ENCODE data around the gene RAB29.

RAB29 gene

GRCh38 chr1:205766038-205766437 is 9.2 kb downstream of the RAB29 start:
- no peak overlapping the region for H3K4me2 ChIP-seq (ENCODE audit: low read depth, low read length, poor library complexity, severe bottlenecking)
- no peaks in the 10 kb centered on the region for H3K27me3 ChIP-seq (ENCODE audit: low read length)
- no peaks in the 10 kb centered on the region for H3K36me3 ChIP-seq (ENCODE audit: low read length)
- no peaks in the 10 kb centered on the region for H3K79me2 ChIP-seq (ENCODE audit: insufficient read depth, low read length)
- H3F3A ChIP-seq (ENCODE audit: insufficient read depth): no peaks in the 10 kb centered on the region
- H3K9me2 ChIP-seq (replicated peaks; ENCODE audit: insufficient read depth, low read length): no peaks in the 10 kb centered on the region
- no peak overlapping the region for H3K27ac ChIP-seq (ENCODE audit: low read depth, low read length)
- H3K9me3 ChIP-seq (ENCODE audit: insufficient read depth, low read length): no peaks in the 10 kb centered on the region
- no peak overlapping the region for H2AFZ ChIP-seq (ENCODE audit: low read depth, low read length, severe bottlenecking)
- no peak overlapping the region for H3K4me3 ChIP-seq (ENCODE audit: insufficient read depth, low read length, poor library complexity, severe bottlenecking)
- TF ChIP-seq, protein P1, sequence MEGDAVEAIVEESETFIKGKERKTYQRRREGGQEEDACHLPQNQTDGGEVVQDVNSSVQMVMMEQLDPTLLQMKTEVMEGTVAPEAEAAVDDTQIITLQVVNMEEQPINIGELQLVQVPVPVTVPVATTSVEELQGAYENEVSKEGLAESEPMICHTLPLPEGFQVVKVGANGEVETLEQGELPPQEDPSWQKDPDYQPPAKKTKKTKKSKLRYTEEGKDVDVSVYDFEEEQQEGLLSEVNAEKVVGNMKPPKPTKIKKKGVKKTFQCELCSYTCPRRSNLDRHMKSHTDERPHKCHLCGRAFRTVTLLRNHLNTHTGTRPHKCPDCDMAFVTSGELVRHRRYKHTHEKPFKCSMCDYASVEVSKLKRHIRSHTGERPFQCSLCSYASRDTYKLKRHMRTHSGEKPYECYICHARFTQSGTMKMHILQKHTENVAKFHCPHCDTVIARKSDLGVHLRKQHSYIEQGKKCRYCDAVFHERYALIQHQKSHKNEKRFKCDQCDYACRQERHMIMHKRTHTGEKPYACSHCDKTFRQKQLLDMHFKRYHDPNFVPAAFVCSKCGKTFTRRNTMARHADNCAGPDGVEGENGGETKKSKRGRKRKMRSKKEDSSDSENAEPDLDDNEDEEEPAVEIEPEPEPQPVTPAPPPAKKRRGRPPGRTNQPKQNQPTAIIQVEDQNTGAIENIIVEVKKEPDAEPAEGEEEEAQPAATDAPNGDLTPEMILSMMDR (IDR thresholded peaks at IDR 0.05; ENCODE audit: insufficient read depth, low read length, poor library complexity, severe bottlenecking): no peak
- TF ChIP-seq EZH2phosphoT487 (conservative IDR thresholded peaks at IDR 0.05; ENCODE audit: low read length): no peak
- no peak overlapping the region for H3K9ac ChIP-seq (ENCODE audit: low read length)
- no peaks in the 10 kb centered on the region for H4K20me1 ChIP-seq (ENCODE audit: low read depth, low read length)

DNA sequence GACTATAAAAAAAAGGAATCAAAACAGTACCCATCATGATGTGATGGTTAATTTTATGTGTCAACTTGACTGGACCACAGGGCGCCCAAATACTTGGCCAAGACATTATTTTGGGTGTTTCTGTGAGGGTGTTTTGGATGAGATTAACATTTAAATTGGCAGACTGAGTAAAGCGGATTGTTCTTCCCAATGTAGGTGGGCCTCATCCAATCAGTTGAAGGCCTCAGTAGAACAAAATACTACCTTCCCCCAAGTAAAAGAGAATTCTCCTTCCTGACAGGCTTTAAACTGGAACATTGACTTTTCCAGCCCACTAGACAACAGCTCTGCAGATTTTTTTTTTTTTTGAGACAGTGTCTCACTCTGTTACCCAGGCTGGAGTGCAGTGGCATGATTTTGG is 10.7 kb downstream of the RAB29 start:
- no peak overlapping the region for H3K9ac ChIP-seq (ENCODE audit: low read length)
- no peak overlapping the region for H3K4me2 ChIP-seq (ENCODE audit: low read depth, low read length, poor library complexity, severe bottlenecking)
- no peaks in the 10 kb centered on the region for H4K20me1 ChIP-seq (ENCODE audit: low read depth, low read length)
- no peaks in the 10 kb centered on the region for H3K36me3 ChIP-seq (ENCODE audit: low read length)
- H3F3A ChIP-seq (ENCODE audit: insufficient read depth): no peaks in the 10 kb centered on the region
- H3K9me2 ChIP-seq (replicated peaks; ENCODE audit: insufficient read depth, low read length): no peaks in the 10 kb centered on the region
- H3K79me2 ChIP-seq (ENCODE audit: insufficient read depth, low read length): no peaks in the 10 kb centered on the region
- H2AFZ ChIP-seq (ENCODE audit: low read depth, low read length, severe bottlenecking): no peak overlapping the region
- H3K27ac ChIP-seq (ENCODE audit: low read depth, low read length): no peak overlapping the region
- no peaks in the 10 kb centered on the region for H3K9me3 ChIP-seq (ENCODE audit: insufficient read depth, low read length)
- H3K27me3 ChIP-seq (ENCODE audit: low read length): no peaks in the 10 kb centered on the region
- TF ChIP-seq, protein P1 (IDR thresholded peaks at IDR 0.05; ENCODE audit: insufficient read depth, low read length, poor library complexity, severe bottlenecking): no peak
- TF ChIP-seq EZH2phosphoT487 (conservative IDR thresholded peaks at IDR 0.05; ENCODE audit: low read length): no peak
- no peak overlapping the region for H3K4me3 ChIP-seq (ENCODE audit: insufficient read depth, low read length, poor library complexity, severe bottlenecking)

DNA sequence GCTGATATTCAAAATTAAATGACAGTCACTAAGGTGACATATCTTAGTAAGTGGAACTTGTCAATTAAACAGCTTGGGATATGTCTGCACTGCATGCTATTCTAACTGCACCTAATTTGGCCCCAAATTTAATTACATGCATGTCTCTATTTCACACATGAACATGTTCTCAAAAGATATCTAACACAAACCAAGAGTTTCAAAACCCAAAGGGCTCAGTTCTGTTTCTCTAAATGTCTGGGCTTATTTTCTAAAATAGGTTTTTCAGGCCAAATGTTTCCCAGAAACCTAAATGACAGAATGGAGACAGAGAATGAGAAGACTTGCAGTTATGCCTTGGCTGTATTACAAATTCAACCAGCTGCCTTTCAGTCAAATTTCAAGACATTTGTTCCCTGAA is 11.3 kb downstream of the RAB29 start:
- Histone ChIP-seq H3K27me3 (ENCODE audit: low read length) (no peaks in the 10 kb centered on the region), H3K4me2 (ENCODE audit: low read depth, low read length, poor library complexity, severe bottlenecking) (no peak overlapping the region), H3F3A (ENCODE audit: insufficient read depth) (no peaks in the 10 kb centered on the region), H3K4me3 (ENCODE audit: insufficient read depth, low read length, poor library complexity, severe bottlenecking) (no peak overlapping the region), H3K36me3 (ENCODE audit: low read length) (no peaks in the 10 kb centered on the region), H3K9ac (ENCODE audit: low read length) (no peak overlapping the region), H3K27ac (ENCODE audit: low read depth, low read length) (no peak overlapping the region), H3K79me2 (ENCODE audit: insufficient read depth, low read length) (no peaks in the 10 kb centered on the region), H3K9me3 (ENCODE audit: insufficient read depth, low read length) (no peaks in the 10 kb centered on the region), H2AFZ (ENCODE audit: low read depth, low read length, severe bottlenecking) (no peak overlapping the region), H4K20me1 (ENCODE audit: low read depth, low read length) (no peaks in the 10 kb centered on the region), H3K9me2 (replicated peaks; ENCODE audit: insufficient read depth, low read length) (no peaks in the 10 kb centered on the region)
- TF ChIP-seq EZH2phosphoT487 (conservative IDR thresholded peaks at IDR 0.05; ENCODE audit: low read length): no peak
- TF ChIP-seq, protein P1 (IDR thresholded peaks at IDR 0.05; ENCODE audit: insufficient read depth, low read length, poor library complexity, severe bottlenecking): no peak
